HepG2 (cell line): ENCODE results near the gene KCNAB3. TPM values are rescaled to one million over a fixed set of nuclear protein-coding genes. Genes with fewer than 3 reads are reported as not detected.

Source experiments
- ATAC-seq: fragments of 200-7000 bp; cut with Tn5 transposase; 3 replicates; pipeline ENCODE4 v1.9.1; 2020; ENCODE audit warnings: mild to moderate bottlenecking, moderate library complexity
- BruUV-seq: library from RNA; stranded (reverse); fragments of 400-500 nt; replicated peaks from 2 replicates; lab custom pipeline; 2021; lab: Mats Ljungman, UMichigan
- CTCF ChIA-PET: fragments of 300-600 bp; formaldehyde crosslinking; extraction: SDS; loops from one replicate; lab custom pipeline; 2021; ENCODE audit warnings: low total read pairs, inconsistent platforms, low intra/inter-chr PET ratio; lab: Yijun Ruan, JAX
- POLR2A ChIA-PET: fragments of 350-600 bp; sonication (Branson Sonifier 250); formaldehyde crosslinking; loops from one replicate; lab custom pipeline; 2020; ENCODE audit warnings: antibody characterized with exemption, inconsistent platforms; lab: Yijun Ruan, JAX
- DNase-seq: peaks from one replicate; pipeline ENCODE4 v3.0.0-alpha.2; 2015; ENCODE audit warnings: low spot score
- FAIRE-seq: peaks from 3 replicates; lab custom pipeline; 2011; peaks lifted over from hg19 to GRCh38; lab: Jason Lieb, UNC
- H2AFZ ChIP-seq: one replicate; pipeline ENCODE4 v1.6.1; 2011; ENCODE audit warnings: low read length, inconsistent platforms
- H3K27ac ChIP-seq: fragments of 300-600 bp; 3 replicates; pipeline ENCODE4 v1.8.0; 2011; ENCODE audit warnings: mixed run types, mild to moderate bottlenecking, mixed read lengths, low read length, inconsistent platforms; ENCODE audit not compliant: insufficient read depth; ENCODE audit errors: extremely low read length
- H3K27me3 ChIP-seq, 2 experiments: fragments of 200-600 bp in 1 of 2; 2 replicates in 1 of 2; 3 replicates in 1 of 2; pipeline versions ENCODE4 v1.6.0 to v1.8.0; 2011; ENCODE audit warnings: low read length in 2 of 2, mild to moderate bottlenecking in 2 of 2, moderate library complexity in 2 of 2, inconsistent platforms in 1 of 2; ENCODE audit not compliant: insufficient read depth in 2 of 2, control insufficient read depth in 1 of 2
- H3K36me3 ChIP-seq, 2 experiments: fragments of 200-600 bp in 1 of 2; replicated peaks in 1 of 2; 2 replicates in 1 of 2; 3 replicates in 1 of 2; pipeline versions ENCODE4 v1.5.1 to v1.8.0; 2011; ENCODE audit warnings: low read length in 2 of 2, inconsistent platforms in 1 of 2; ENCODE audit not compliant: insufficient read depth in 2 of 2, control insufficient read depth in 1 of 2
- H3K4me1 ChIP-seq: 2 replicates; pipeline ENCODE4 v1.5.1; 2012; ENCODE audit warnings: low read length, inconsistent platforms; ENCODE audit not compliant: insufficient read depth
- H3K4me2 ChIP-seq: 2 replicates; pipeline ENCODE4 v1.6.0; 2011; ENCODE audit warnings: low read depth, low read length, inconsistent platforms
- H3K4me3 ChIP-seq, 3 experiments: fragments of 200-600 bp in 1 of 3; sonication (generic), shearing (Covaris generic) in 1 of 3; replicated peaks in 1 of 3; 2 replicates each; pipeline ENCODE4 v1.5.1; 2011 to 2016; ENCODE audit warnings: low read length in 3 of 3, inconsistent platforms in 2 of 3, low read depth in 2 of 3, mild to moderate bottlenecking in 2 of 3, control low read depth in 1 of 3, mixed read lengths in 1 of 3; ENCODE audit not compliant: insufficient read depth in 1 of 3
- H3K79me2 ChIP-seq: one replicate; pipeline ENCODE4 v1.6.1; 2011; ENCODE audit warnings: low read length, inconsistent platforms; ENCODE audit not compliant: insufficient read depth
- H3K9ac ChIP-seq: 2 replicates; pipeline ENCODE4 v1.6.0; 2011; ENCODE audit warnings: mild to moderate bottlenecking, low read depth, low read length, inconsistent platforms; ENCODE audit not compliant: insufficient read depth
- H3K9me3 ChIP-seq: 2 replicates; pipeline ENCODE4 v1.5.1; 2012; ENCODE audit warnings: mild to moderate bottlenecking, low read length
- H4K20me1 ChIP-seq: 2 replicates; pipeline ENCODE4 v1.6.0; 2011; ENCODE audit warnings: inconsistent platforms, mild to moderate bottlenecking, low read length, moderate library complexity; ENCODE audit not compliant: insufficient read depth
- ARID2 ChIP-seq: sonication (generic); formaldehyde crosslinking; IDR thresholded peaks from 2 replicates; pipeline ENCODE4 v1.8.1; 2022; ENCODE audit warnings: mild to moderate bottlenecking, missing genetic modification reagents, borderline replicate concordance
- BHLHE40 ChIP-seq: IDR thresholded peaks from 2 replicates; pipeline ENCODE4 v1.6.1; 2011; ENCODE audit warnings: low read length, improper control_type of control experiment
- KLF15 ChIP-seq: sonication (generic); formaldehyde crosslinking; IDR thresholded peaks from 2 replicates; pipeline ENCODE4 v1.8.1; 2023; ENCODE audit warnings: borderline replicate concordance, mild to moderate bottlenecking, inconsistent platforms, missing genetic modification reagents, mixed read lengths
- MED13 ChIP-seq: sonication (generic); formaldehyde crosslinking; IDR thresholded peaks from 2 replicates; pipeline ENCODE4 v1.5.0; 2020; ENCODE audit warnings: missing genetic modification reagents
- MIXL1 ChIP-seq: IDR thresholded peaks from 2 replicates; pipeline ENCODE4 v1.6.1; 2016
- RAD21 ChIP-seq: fragments of 450-650 bp; formaldehyde crosslinking; IDR thresholded peaks from 2 replicates; pipeline ENCODE4 v1.5.0; 2020; ENCODE audit warnings: mild to moderate bottlenecking
- RAD51 ChIP-seq: fragments of 450-650 bp; IDR thresholded peaks from 2 replicates; pipeline ENCODE4 v1.6.1; 2016; ENCODE audit warnings: borderline replicate concordance
- RERE ChIP-seq: IDR thresholded peaks from 2 replicates; pipeline ENCODE4 v1.6.1; 2016; ENCODE audit warnings: low read depth, missing genetic modification reagents, missing compliant biosample characterization
- SAFB2 ChIP-seq: sonication (generic); formaldehyde crosslinking; IDR thresholded peaks from 2 replicates; pipeline ENCODE4 v1.5.1; 2020; ENCODE audit warnings: missing genetic modification reagents, low read depth, mild to moderate bottlenecking, borderline replicate concordance
- ZNF432 ChIP-seq: sonication (generic); formaldehyde crosslinking; IDR thresholded peaks from 2 replicates; pipeline ENCODE4 v1.5.0; 2020; ENCODE audit warnings: missing genetic modification reagents, mild to moderate bottlenecking, borderline replicate concordance
- ZNF510 ChIP-seq: sonication (generic); formaldehyde crosslinking; IDR thresholded peaks from 2 replicates; pipeline ENCODE4 v1.4.0; 2020; ENCODE audit warnings: low read depth, mild to moderate bottlenecking, missing genetic modification reagents
- ZNF552 ChIP-seq: sonication (generic); formaldehyde crosslinking; IDR thresholded peaks from 2 replicates; pipeline ENCODE4 v1.9.0; 2022; ENCODE audit warnings: missing genetic modification reagents, mild to moderate bottlenecking, borderline replicate concordance
- WGBS: methylation state at CpG from one replicate; pipeline ENCODE4 v1.1.6; 2017; ENCODE audit warnings: low lambda C conversion rate; 5-methylcytosine and 5-hydroxymethylcytosine counted together
- in situ Hi-C: cut with HindIII; loops from 2 replicates; pipeline ENCODE4 v1.10.0; 2017; ENCODE audit warnings: low pct_unique_long_range_greater_than_20kb; ENCODE audit not compliant: extremely low pct_ligation_motif_present
- intact Hi-C: fragments of 100-400 bp; cut with micrococcal nuclease; formaldehyde crosslinking; loops from one replicate; pipeline ENCODE4 v1.10.0; 2022; ENCODE audit not compliant: unreplicated experiment
- polyA plus RNA-seq, 8 experiments: library from polyadenylated mRNA; depleted of rRNA in 3 of 8; stranded (reverse) in 7 of 8; unstranded in 1 of 8; fragments of >200 nt; fragmentation: Illumina TruSeq in 4 of 8; extraction: Trizol in 4 of 8; gene quantifications; 2 replicates each; pipeline versions ENCODE4 v1.2.1 to v1.2.3, GENCODE V29; 2011 to 2016; ENCODE audit warnings: low read depth in 4 of 8, missing spikeins in 1 of 8, mixed read lengths in 1 of 8; ENCODE audit not compliant: insufficient read depth in 1 of 8
- total RNA-seq, 5 experiments: library from RNA; depleted of rRNA; stranded (reverse); fragments of >200 nt; fragmentation: Illumina TruSeq; extraction: Trizol; gene quantifications; 2 replicates each; pipeline ENCODE4 v1.2.3, GENCODE V29; 2016; ENCODE audit warnings: low read depth in 1 of 5
- TF ChIP-seq, protein P1 (sequence below): sonication (generic); formaldehyde crosslinking; IDR thresholded peaks from 2 replicates; pipeline ENCODE4 v1.4.0; 2020; ENCODE audit warnings: low read depth, missing genetic modification reagents
- TF ChIP-seq, protein P2 (sequence below): sonication (generic); formaldehyde crosslinking; IDR thresholded peaks from 2 replicates; pipeline ENCODE4 v1.5.0; 2020; ENCODE audit warnings: missing genetic modification reagents

KCNAB3 gene
- total and polyA plus RNA-seq, 2 of the 13 experiments (the other 11 are each of a cell fraction or from before 2014, with no cell fraction given) = 0.29 to 0.88 TPM

- TF ChIP-seq, protein P1, sequence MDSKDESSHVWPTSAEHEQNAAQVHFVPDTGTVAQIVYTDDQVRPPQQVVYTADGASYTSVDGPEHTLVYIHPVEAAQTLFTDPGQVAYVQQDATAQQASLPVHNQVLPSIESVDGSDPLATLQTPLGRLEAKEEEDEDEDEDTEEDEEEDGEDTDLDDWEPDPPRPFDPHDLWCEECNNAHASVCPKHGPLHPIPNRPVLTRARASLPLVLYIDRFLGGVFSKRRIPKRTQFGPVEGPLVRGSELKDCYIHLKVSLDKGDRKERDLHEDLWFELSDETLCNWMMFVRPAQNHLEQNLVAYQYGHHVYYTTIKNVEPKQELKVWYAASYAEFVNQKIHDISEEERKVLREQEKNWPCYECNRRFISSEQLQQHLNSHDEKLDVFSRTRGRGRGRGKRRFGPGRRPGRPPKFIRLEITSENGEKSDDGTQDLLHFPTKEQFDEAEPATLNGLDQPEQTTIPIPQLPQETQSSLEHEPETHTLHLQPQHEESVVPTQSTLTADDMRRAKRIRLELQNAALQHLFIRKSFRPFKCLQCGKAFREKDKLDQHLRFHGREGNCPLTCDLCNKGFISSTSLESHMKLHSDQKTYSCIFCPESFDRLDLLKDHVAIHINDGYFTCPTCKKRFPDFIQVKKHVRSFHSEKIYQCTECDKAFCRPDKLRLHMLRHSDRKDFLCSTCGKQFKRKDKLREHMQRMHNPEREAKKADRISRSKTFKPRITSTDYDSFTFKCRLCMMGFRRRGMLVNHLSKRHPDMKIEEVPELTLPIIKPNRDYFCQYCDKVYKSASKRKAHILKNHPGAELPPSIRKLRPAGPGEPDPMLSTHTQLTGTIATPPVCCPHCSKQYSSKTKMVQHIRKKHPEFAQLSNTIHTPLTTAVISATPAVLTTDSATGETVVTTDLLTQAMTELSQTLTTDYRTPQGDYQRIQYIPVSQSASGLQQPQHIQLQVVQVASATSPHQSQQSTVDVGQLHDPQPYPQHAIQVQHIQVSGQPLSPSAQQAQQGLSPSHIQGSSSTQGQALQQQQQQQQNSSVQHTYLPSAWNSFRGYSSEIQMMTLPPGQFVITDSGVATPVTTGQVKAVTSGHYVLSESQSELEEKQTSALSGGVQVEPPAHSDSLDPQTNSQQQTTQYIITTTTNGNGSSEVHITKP (CRISPR knock-in tag) = no peak
- TF ChIP-seq MIXL1 (CRISPR knock-in tag) = no peak
- TF ChIP-seq ZNF552 (CRISPR knock-in tag) = no peak
- TF ChIP-seq, all 625 proteins: peak for 0
These were observed 42.0 kb upstream of the KCNAB3 start (continued) for GRCh38 chr17:7971651-7972050.

- Histone ChIP-seq H4K20me1 (no peaks in the 10 kb centered on the region), H2AFZ (no peak overlapping the region), H3K4me3 (no peak overlapping the region), H3K36me3 (no peaks in the 10 kb centered on the region), H3K79me2 (no peaks in the 10 kb centered on the region), H3K4me2 (no peak overlapping the region), H3K27me3 (peaks cover 0 to 10% of the 10 kb centered on the region in 2 experiments; a peak in 2 of 5 replicates), H3K9me3 (peaks cover 9% of the 10 kb centered on the region), H3K9ac (no peak overlapping the region), H3K27ac (no peak overlapping the region), H3K4me1 (no peaks in the 10 kb centered on the region)
- intact Hi-C loops (no loop called here), in situ Hi-C loops (no loop called here)
- no TSS peak for BruUV-seq
- no peak for DNase-seq
- ChIA-PET POLR2A (no interaction called here), CTCF (no interaction called here)
- FAIRE-seq = no peak
- ATAC-seq = no peak
- 43% methylated on average over 6 of the region's 6 CpGs for WGBS
- no peak for TF ChIP-seq ZNF432 (CRISPR knock-in tag)
- no peak for TF ChIP-seq MED13 (CRISPR knock-in tag)
- no peak for TF ChIP-seq ZNF510 (CRISPR knock-in tag)
- no peak for TF ChIP-seq SAFB2 (CRISPR knock-in tag)
- no peak for TF ChIP-seq ARID2 (CRISPR knock-in tag)
- TF ChIP-seq RAD21 (CRISPR knock-in tag) = no peak
- no peak for TF ChIP-seq KLF15 (CRISPR knock-in tag)
- TF ChIP-seq RERE (CRISPR knock-in tag) = no peak
- TF ChIP-seq RAD51 = no peak
- TF ChIP-seq, protein P2, sequence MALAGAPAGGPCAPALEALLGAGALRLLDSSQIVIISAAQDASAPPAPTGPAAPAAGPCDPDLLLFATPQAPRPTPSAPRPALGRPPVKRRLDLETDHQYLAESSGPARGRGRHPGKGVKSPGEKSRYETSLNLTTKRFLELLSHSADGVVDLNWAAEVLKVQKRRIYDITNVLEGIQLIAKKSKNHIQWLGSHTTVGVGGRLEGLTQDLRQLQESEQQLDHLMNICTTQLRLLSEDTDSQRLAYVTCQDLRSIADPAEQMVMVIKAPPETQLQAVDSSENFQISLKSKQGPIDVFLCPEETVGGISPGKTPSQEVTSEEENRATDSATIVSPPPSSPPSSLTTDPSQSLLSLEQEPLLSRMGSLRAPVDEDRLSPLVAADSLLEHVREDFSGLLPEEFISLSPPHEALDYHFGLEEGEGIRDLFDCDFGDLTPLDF = no peak
- no peak for TF ChIP-seq BHLHE40
These were observed 39.8 kb upstream of the KCNAB3 start for GRCh38 chr17:7969433-7969832.
